ENCODE data around the gene PXMP4.

PXMP4 gene

GRCh38 chr20:33753763-33754162, 33.7 kb upstream of the PXMP4 start:
- H3K4me3 ChIP-seq (ENCODE audit: low read depth, low read length), result no peak overlapping the region
- no peak overlapping the region for H3K27ac ChIP-seq
- no peaks in the 10 kb centered on the region for H3K4me1 ChIP-seq
- no peak overlapping the region for H3K9ac ChIP-seq
- no peaks in the 10 kb centered on the region for H3K27me3 ChIP-seq (ENCODE audit: control insufficient read depth, insufficient read depth, low read length)
- H2AFZ ChIP-seq, result no peak overlapping the region
- no peaks in the 10 kb centered on the region for H3K79me2 ChIP-seq
- no peak overlapping the region for H3K4me2 ChIP-seq (ENCODE audit: low read length)
- no peaks in the 10 kb centered on the region for H3K9me3 ChIP-seq (ENCODE audit: control insufficient read depth, low read length)
- TF ChIP-seq CTCF (IDR thresholded peaks at IDR 0.05), result no peak
- H3K36me3 ChIP-seq (ENCODE audit: control insufficient read depth, insufficient read depth, low read length), result no peaks in the 10 kb centered on the region

DNA sequence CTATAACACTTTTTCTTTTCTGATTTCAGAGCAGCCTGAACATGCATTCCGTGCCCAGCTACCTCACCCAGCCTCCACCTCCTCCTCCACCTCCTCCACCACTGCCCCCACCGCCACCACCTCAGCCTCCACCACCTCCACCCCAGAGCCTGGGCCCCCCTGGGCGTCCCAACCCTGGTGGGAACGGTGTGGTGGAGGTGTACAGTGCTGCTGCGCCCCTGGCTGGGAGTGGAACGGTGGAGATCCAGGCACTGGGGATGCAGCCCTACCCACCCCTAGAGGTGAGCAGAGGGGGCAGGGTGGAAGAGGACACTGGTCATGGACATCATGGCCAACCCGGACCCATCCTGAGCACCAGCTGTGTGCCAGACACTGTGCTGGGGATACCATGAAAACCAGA, 33.0 kb upstream of the PXMP4 start:
- Histone ChIP-seq H3K9me3 (ENCODE audit: control insufficient read depth, low read length) (no peaks in the 10 kb centered on the region), H3K4me3 (ENCODE audit: low read depth, low read length) (no peak overlapping the region), H2AFZ (no peak overlapping the region), H3K9ac (no peak overlapping the region), H3K79me2 (no peaks in the 10 kb centered on the region), H3K27ac (no peak overlapping the region), H3K4me1 (no peaks in the 10 kb centered on the region), H3K4me2 (ENCODE audit: low read length) (no peak overlapping the region), H3K27me3 (ENCODE audit: control insufficient read depth, insufficient read depth, low read length) (no peaks in the 10 kb centered on the region), H3K36me3 (ENCODE audit: control insufficient read depth, insufficient read depth, low read length) (no peaks in the 10 kb centered on the region)
- TF ChIP-seq CTCF (IDR thresholded peaks at IDR 0.05), result no peak

GRCh38 chr20:33751775-33752174, 31.7 kb upstream of the PXMP4 start:
- no peak for TF ChIP-seq CTCF (IDR thresholded peaks at IDR 0.05)
- H3K4me3 ChIP-seq (ENCODE audit: low read depth, low read length), result no peak overlapping the region
- no peak overlapping the region for H3K9ac ChIP-seq
- H3K79me2 ChIP-seq, result no peaks in the 10 kb centered on the region
- no peaks in the 10 kb centered on the region for H3K9me3 ChIP-seq (ENCODE audit: control insufficient read depth, low read length)
- no peaks in the 10 kb centered on the region for H3K36me3 ChIP-seq (ENCODE audit: control insufficient read depth, insufficient read depth, low read length)
- H3K27ac ChIP-seq, result no peak overlapping the region
- H2AFZ ChIP-seq, result no peak overlapping the region
- H3K4me1 ChIP-seq, result no peaks in the 10 kb centered on the region
- H3K27me3 ChIP-seq (ENCODE audit: control insufficient read depth, insufficient read depth, low read length), result no peaks in the 10 kb centered on the region
- H3K4me2 ChIP-seq (ENCODE audit: low read length), result no peak overlapping the region

- no peak overlapping the region for H2AFZ ChIP-seq
- no peak overlapping the region for H3K27ac ChIP-seq
- no peaks in the 10 kb centered on the region for H3K79me2 ChIP-seq
- H3K27me3 ChIP-seq (ENCODE audit: control insufficient read depth, insufficient read depth, low read length), result no peaks in the 10 kb centered on the region
- no peak for TF ChIP-seq CTCF (IDR thresholded peaks at IDR 0.05)
- H3K4me2 ChIP-seq (ENCODE audit: low read length), result no peak overlapping the region
- H3K4me3 ChIP-seq (ENCODE audit: low read depth, low read length), result no peak overlapping the region
- H3K9me3 ChIP-seq (ENCODE audit: control insufficient read depth, low read length), result no peaks in the 10 kb centered on the region
- no peaks in the 10 kb centered on the region for H3K4me1 ChIP-seq
- no peak overlapping the region for H3K9ac ChIP-seq
- H3K36me3 ChIP-seq (ENCODE audit: control insufficient read depth, insufficient read depth, low read length), result no peaks in the 10 kb centered on the region
Observed at GRCh38 chr20:33746325-33746998, 26.4 kb upstream of the PXMP4 start.

GRCh38 chr20:33744773-33745385, 24.8 kb upstream of the PXMP4 start:
- no peaks in the 10 kb centered on the region for H3K4me1 ChIP-seq
- no peak overlapping the region for H3K4me2 ChIP-seq (ENCODE audit: low read length)
- no peaks in the 10 kb centered on the region for H3K36me3 ChIP-seq (ENCODE audit: control insufficient read depth, insufficient read depth, low read length)
- no peak for TF ChIP-seq CTCF (IDR thresholded peaks at IDR 0.05)
- no peak overlapping the region for H2AFZ ChIP-seq
- H3K27me3 ChIP-seq (ENCODE audit: control insufficient read depth, insufficient read depth, low read length), result no peaks in the 10 kb centered on the region
- no peak overlapping the region for H3K27ac ChIP-seq
- no peaks in the 10 kb centered on the region for H3K9me3 ChIP-seq (ENCODE audit: control insufficient read depth, low read length)
- H3K79me2 ChIP-seq, result no peaks in the 10 kb centered on the region
- no peak overlapping the region for H3K9ac ChIP-seq
- H3K4me3 ChIP-seq (ENCODE audit: low read depth, low read length), result no peak overlapping the region
